Neural cell (in vitro differentiated cells): Measurements from ENCODE around the gene ENKD1. TPM values are rescaled to one million over a fixed set of nuclear protein-coding genes. Genes with fewer than 3 reads are reported as not detected.

Experiments
- H2AFZ ChIP-seq: fragments of 200-600, 300-800 bp; sonication (generic), shearing (Covaris generic); 2 replicates; pipeline ENCODE4 v1.6.0; 2014; ENCODE audit warnings: low read depth, mild to moderate bottlenecking, antibody characterized with exemption, low read length, moderate library complexity
- H3F3A ChIP-seq: fragments of 200-600 bp; shearing (Covaris generic); 2 replicates; pipeline ENCODE4 v1.6.1; 2016; ENCODE audit warnings: mild to moderate bottlenecking, moderate library complexity, mixed read lengths, antibody characterized with exemption, low read length; ENCODE audit not compliant: insufficient read depth, poor library complexity, severe bottlenecking
- H3K27ac ChIP-seq: fragments of 200-600, 300-800 bp; sonication (generic), shearing (Covaris generic); 2 replicates; pipeline ENCODE4 v1.5.1; 2014; ENCODE audit warnings: mild to moderate bottlenecking, low read length, moderate library complexity
- H3K27me3 ChIP-seq: fragments of 300-800, 200-600 bp; sonication (generic), shearing (Covaris generic); 2 replicates; pipeline ENCODE4 v1.6.0; 2014; ENCODE audit warnings: mild to moderate bottlenecking, low read depth, low read length, moderate library complexity; ENCODE audit not compliant: insufficient read depth
- H3K36me3 ChIP-seq: fragments of 300-800, 200-600 bp; sonication (generic), shearing (Covaris generic); 2 replicates; pipeline ENCODE4 v1.5.1; 2014; ENCODE audit warnings: mild to moderate bottlenecking, antibody characterized with exemption, low read length, moderate library complexity; ENCODE audit not compliant: insufficient read depth
- H3K4me2 ChIP-seq: fragments of 300-800, 200-600 bp; sonication (generic), shearing (Covaris generic); 2 replicates; pipeline ENCODE4 v1.6.0; 2014; ENCODE audit warnings: mild to moderate bottlenecking, low read length
- H3K4me3 ChIP-seq: fragments of 300-800, 200-600 bp; sonication (generic), shearing (Covaris generic); 2 replicates; pipeline ENCODE4 v1.5.1; 2014; ENCODE audit warnings: mild to moderate bottlenecking, low read length, moderate library complexity
- H3K79me2 ChIP-seq: fragments of 200-600 bp; shearing (Covaris generic); replicated peaks from 2 replicates; pipeline ENCODE4 v1.6.0; 2014; ENCODE audit warnings: mild to moderate bottlenecking, low read length, moderate library complexity; ENCODE audit not compliant: insufficient read depth
- H3K9ac ChIP-seq: fragments of 300-800, 200-600 bp; sonication (generic), shearing (Covaris generic); 2 replicates; pipeline ENCODE4 v1.6.1; 2016; ENCODE audit warnings: mild to moderate bottlenecking, low read length, mixed read lengths
- H3K9me2 ChIP-seq: fragments of 200-600 bp; shearing (Covaris generic); 2 replicates; pipeline ENCODE4 v1.6.1; 2016; ENCODE audit warnings: mild to moderate bottlenecking, low read length, mixed read lengths; ENCODE audit not compliant: insufficient read depth
- H3K9me3 ChIP-seq: fragments of 200-600, 300-800 bp; sonication (generic), shearing (Covaris generic); 2 replicates; pipeline ENCODE4 v1.6.1; 2016; ENCODE audit warnings: mild to moderate bottlenecking, mixed run types, low read length, moderate library complexity, mixed read lengths
- H4K20me1 ChIP-seq: fragments of 200-600 bp; shearing (Covaris generic); 2 replicates; pipeline ENCODE4 v1.6.1; 2016; ENCODE audit warnings: mild to moderate bottlenecking, mixed run types; ENCODE audit not compliant: insufficient read depth
- CTCF ChIP-seq: fragments of 450-650 bp; IDR thresholded peaks from 2 replicates; pipeline ENCODE4 v1.5.1; 2014; ENCODE audit warnings: antibody characterized with exemption, mild to moderate bottlenecking, moderate library complexity; ENCODE audit not compliant: poor library complexity, severe bottlenecking
- EP300 ChIP-seq: fragments of 450-650 bp; conservative IDR thresholded peaks from 2 replicates; pipeline ENCODE4 v1.6.1; 2014; ENCODE audit warnings: antibody characterized with exemption, mild to moderate bottlenecking, moderate library complexity; ENCODE audit not compliant: poor library complexity, severe bottlenecking
- EZH2 ChIP-seq: fragments of 200-600, 300-800 bp; shearing (Covaris generic), sonication (generic); IDR thresholded peaks from 2 replicates; pipeline ENCODE4 v1.6.1; 2014; ENCODE audit warnings: antibody characterized with exemption, low read length, borderline replicate concordance, mild to moderate bottlenecking; ENCODE audit not compliant: insufficient read depth, poor library complexity, severe bottlenecking
- MXI1 ChIP-seq: fragments of 450-650 bp; conservative IDR thresholded peaks from 2 replicates; pipeline ENCODE4 v1.6.1; 2014; ENCODE audit warnings: antibody characterized with exemption, mild to moderate bottlenecking; ENCODE audit not compliant: poor library complexity, severe bottlenecking
- POLR2AphosphoS5 ChIP-seq: IDR thresholded peaks from 2 replicates; pipeline ENCODE4 v1.6.1; 2012
- RAD21 ChIP-seq: fragments of 450-650 bp; conservative IDR thresholded peaks from 2 replicates; pipeline ENCODE4 v1.6.1; 2014; ENCODE audit warnings: antibody characterized with exemption, mild to moderate bottlenecking, moderate library complexity
- REST ChIP-seq: IDR thresholded peaks from 2 replicates; pipeline ENCODE4 v1.6.1; 2012; ENCODE audit warnings: borderline replicate concordance
- SMC3 ChIP-seq: fragments of 450-650 bp; conservative IDR thresholded peaks from 2 replicates; pipeline ENCODE4 v1.6.1; 2014; ENCODE audit warnings: antibody characterized with exemption, mild to moderate bottlenecking, moderate library complexity; ENCODE audit not compliant: poor library complexity
- TAF1 ChIP-seq: IDR thresholded peaks from 2 replicates; pipeline ENCODE4 v1.6.1; 2012; ENCODE audit warnings: low read depth
- polyA plus RNA-seq: library from polyadenylated mRNA; depleted of rRNA; stranded (reverse); fragments of >200 nt; gene quantifications from 2 replicates; pipeline ENCODE4 v1.2.3, GENCODE V29; 2014

Gene ENKD1
- polyA plus RNA-seq, 1 donor from 2014 or later = 36.6 TPM

DNA sequence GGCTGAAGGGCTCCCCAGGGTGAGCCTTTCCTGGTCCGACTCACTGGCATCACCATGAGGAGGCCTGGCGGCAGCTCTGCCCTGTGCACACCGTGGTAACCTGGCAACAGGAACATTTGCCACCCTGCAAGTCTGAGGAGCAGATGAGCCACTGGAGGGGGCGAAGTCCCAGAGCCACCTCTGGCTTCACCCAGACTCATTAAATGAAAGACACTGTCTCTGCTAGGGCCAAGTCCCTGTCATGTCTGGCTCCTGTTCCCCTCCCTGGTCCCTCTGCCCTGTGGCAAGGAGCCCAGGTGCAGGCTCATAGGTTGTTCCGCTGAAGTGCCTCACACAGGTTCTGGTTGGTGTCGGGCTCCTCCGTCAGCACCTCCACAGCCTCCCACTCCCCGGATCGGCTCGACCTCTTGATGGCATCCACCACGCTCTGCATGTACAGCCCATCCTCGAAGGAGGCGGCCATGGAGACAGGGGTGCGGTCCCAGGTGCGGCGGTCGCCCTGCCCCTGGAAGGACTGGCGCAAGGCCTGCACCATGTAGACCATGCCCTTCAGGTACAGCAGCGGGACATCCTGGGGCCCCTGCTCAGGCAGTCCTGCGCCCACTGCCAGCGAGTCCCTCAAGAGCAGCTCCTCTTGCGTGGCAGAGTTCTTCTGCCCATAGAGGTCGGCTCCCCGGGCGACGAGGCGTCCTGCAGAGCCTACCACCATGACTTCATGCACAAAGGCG is 8.5 kb upstream of the ENKD1 start:
- Histone ChIP-seq H3K4me3 (no peak overlapping the region), H3K27me3 (no peaks in the 10 kb centered on the region), H3K4me2 (no peak overlapping the region), H3K27ac (no peak overlapping the region), H4K20me1 (no peaks in the 10 kb centered on the region), H3K36me3 (no peaks in the 10 kb centered on the region), H3K9me2 (no peaks in the 10 kb centered on the region), H3K79me2 (no peaks in the 10 kb centered on the region), H2AFZ (no peak overlapping the region), H3K9me3 (no peaks in the 10 kb centered on the region), H3F3A (no peaks in the 10 kb centered on the region), H3K9ac (no peak overlapping the region)
- no peak for TF ChIP-seq POLR2AphosphoS5
- no peak for TF ChIP-seq TAF1
- no peak for TF ChIP-seq REST
- no peak for TF ChIP-seq EP300
- TF ChIP-seq RAD21 = no peak

DNA sequence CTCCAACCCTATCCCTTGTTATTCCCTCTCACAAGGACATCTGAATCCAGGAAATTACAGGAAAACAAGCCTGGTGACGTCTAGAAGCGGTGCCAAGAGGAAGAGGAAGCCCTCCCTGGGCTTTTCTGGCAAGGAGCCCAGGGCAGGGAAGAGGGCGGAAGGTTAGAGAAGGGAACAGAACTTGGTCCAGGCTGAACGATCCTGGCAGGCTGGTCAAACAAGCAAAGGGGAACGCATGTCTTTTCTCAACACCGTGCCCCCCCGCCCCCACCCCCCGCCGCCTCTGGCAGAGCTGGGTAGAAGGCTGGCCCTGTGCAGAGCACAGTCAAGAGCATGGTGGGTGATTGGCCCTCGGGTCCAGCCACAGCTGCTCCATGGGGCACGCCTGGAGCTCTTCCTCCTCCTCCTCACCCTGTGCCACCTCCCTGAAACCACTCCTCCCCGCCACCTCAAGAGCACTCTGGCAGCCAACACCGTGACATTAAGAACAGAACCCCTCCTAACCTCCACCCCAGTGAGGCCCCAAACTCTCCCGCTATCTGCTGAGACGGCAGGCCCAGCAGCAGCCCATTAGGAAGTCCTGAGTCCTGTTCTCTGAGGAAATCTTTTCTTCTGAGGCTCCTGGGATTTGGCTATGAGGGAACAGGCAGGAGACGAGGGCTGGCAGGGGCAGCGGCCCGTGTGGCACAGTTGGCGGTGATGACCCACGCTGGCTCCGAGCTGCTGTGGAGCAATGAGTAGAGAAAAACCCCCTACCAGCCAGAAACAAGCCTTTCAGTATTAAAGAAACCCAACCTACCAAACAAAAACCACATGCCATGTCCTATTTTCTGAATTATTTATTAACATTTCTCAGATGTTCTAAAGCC is 7.4 kb upstream of the ENKD1 start:
- Histone ChIP-seq H3K4me3 (no peak overlapping the region), H3K27ac (no peak overlapping the region), H3K9me2 (no peaks in the 10 kb centered on the region), H3K79me2 (no peaks in the 10 kb centered on the region), H3F3A (no peaks in the 10 kb centered on the region), H3K27me3 (no peaks in the 10 kb centered on the region), H4K20me1 (no peaks in the 10 kb centered on the region), H3K9ac (no peak overlapping the region), H3K36me3 (no peaks in the 10 kb centered on the region), H2AFZ (no peak overlapping the region), H3K9me3 (no peaks in the 10 kb centered on the region), H3K4me2 (no peak overlapping the region)
- TF ChIP-seq EP300 = no peak
- TF ChIP-seq POLR2AphosphoS5 = no peak
- TF ChIP-seq REST = no peak
- TF ChIP-seq CTCF = no peak
- TF ChIP-seq EZH2 = no peak
- no peak for TF ChIP-seq SMC3
- TF ChIP-seq TAF1 = no peak
- TF ChIP-seq MXI1 = no peak
- TF ChIP-seq RAD21 = no peak
